ENCODE measurements around the gene MGAM2. TPM values are rescaled to one million over a fixed set of nuclear protein-coding genes. Genes with fewer than 3 reads are reported as not detected.

The MGAM2 gene
- total and polyA plus RNA-seq, 2 of the 8 experiments (the other 6 are each of a cell fraction or from before 2014, with no cell fraction given), result 0.02 TPM; not detected in 1

DNA sequence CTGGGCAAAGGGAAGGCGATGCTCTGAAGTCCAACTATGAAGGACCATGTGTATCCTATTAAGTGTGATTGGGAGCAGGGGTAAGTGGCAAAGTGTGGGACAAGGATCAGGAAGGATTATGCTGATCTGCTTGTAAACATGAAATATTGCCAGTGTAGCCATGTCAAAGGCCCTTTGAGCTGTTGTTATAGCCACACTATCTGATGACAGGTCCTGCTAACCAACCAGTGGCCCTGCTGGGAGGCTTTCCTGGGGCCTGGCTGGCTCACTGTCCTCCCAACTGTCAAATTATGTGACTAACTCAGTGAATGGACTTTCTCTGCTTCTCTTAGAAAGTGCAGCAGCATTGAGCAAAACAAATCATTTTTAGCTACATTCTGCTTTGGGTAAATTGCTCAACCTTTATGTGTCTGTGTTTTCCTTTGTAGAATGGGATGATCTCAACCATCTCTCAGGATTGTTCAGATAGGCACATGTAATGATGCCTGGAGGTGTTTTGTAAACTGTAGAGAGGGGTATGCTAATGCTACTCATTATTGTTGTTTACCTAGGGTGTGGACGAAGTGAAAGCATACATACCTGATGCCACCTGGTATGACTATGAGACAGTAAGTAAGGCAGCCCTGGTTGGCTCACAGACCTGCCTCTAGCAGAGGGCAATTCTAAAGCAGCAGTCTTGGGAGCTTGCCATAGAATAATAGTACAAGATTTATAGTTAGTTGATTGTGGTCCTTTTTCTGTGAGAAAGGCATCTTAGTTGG is 47.4 kb downstream of the MGAM2 start (continued):
- TF ChIP-seq CTBP2 (IDR thresholded peaks at IDR 0.05; ENCODE audit: borderline replicate concordance, insufficient read depth, insufficient read length, low read length), result no peak
- TF ChIP-seq GTF2F1 (IDR thresholded peaks at IDR 0.05; ENCODE audit: borderline replicate concordance, low read depth, low read length), result no peak

Data from H1 (cell line).